ENCODE data around the gene LAMC2. TPM values are rescaled to one million over a fixed set of nuclear protein-coding genes. Genes with fewer than 3 reads are reported as not detected.

LAMC2 gene
- total and polyA plus RNA-seq, 2 donors: 2.5 to 4.3 TPM

DNA sequence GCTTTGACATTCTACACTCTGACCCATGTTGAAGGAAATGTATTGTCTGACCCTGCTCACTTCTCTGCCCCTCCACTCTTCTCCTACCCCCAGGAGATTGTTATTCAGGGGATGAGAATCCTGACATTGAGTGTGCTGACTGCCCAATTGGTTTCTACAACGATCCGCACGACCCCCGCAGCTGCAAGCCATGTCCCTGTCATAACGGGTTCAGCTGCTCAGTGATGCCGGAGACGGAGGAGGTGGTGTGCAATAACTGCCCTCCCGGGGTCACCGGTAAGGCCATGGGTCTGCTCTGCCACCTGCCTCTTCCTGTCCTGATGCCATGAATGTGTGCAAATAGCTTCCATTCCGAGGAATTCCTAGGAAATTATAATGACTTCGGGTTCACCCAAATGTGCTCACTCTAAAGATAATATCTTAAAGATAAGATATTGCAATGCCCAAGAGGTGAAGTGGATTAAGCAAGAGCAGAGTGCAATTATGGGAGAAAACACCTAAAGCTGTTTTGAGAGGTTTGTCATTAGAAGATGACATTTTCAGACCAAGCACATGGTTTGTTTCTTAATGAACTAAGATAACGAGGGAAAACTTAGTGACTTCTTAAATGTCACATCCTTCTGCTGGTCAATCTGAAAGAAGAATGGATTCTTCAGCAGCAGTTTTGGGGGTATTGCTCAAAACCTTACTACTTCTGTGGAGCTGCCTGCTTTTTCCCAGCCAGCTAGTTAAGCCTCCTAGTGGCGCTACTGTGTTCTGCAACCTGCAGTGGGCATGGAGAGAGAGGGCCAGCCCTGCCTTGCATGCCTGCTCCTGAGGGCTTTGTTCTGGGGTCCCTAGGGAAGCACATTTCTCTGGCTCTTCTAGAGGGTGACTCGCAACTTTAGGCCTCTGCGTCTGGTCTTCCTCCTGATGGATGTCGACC is 41.6 kb downstream of the LAMC2 start:
- H3K4me3 ChIP-seq (ENCODE audit: low read depth, low read length): no peak overlapping the region
- H3K36me3 ChIP-seq (ENCODE audit: insufficient read depth): no peaks in the 10 kb centered on the region
- WGBS: 83% methylated on average over 16 of the region's 16 CpGs
- DNase-seq (ENCODE audit: extremely low spot score): no peak
- H3K27ac ChIP-seq (ENCODE audit: low read depth): no peak overlapping the region
- H3K4me1 ChIP-seq (ENCODE audit: insufficient read depth): no peaks in the 10 kb centered on the region

DNA sequence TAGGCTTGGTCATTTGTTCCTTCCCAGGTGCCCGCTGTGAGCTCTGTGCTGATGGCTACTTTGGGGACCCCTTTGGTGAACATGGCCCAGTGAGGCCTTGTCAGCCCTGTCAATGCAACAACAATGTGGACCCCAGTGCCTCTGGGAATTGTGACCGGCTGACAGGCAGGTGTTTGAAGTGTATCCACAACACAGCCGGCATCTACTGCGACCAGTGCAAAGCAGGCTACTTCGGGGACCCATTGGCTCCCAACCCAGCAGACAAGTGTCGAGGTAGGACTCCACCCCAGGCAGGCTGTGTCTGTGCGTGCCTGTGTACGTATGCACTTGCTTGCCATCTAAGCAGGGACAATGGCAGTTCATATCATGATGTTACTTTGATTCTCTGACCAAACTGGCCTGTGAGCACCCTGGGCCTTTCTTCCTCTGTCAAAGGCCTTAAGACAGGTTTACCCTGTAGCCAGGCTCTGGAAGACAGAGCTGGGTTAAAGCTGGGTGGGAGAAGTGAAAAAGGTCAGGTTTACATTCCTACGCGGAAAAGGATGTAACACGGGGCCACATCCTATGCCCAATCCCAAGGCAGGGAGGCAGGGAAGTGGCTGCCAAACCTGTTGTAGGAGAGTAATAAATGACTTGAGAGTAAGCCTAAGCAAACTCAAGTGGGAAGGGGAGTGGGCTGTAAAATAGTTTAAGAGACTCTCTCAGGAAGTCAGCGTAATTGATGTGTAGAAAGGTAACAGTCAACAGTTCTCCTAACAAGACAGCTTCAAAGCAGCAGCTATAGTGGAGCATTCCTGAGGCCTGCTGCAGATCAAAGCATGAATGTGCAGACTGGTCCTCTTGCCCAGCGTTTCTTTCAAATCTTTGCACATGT is 42.5 kb downstream of the LAMC2 start:
- H3K36me3 ChIP-seq (ENCODE audit: insufficient read depth): no peaks in the 10 kb centered on the region
- H3K27ac ChIP-seq (ENCODE audit: low read depth): no peak overlapping the region
- no peaks in the 10 kb centered on the region for H3K4me1 ChIP-seq (ENCODE audit: insufficient read depth)
- WGBS: 84% methylated on average over 13 of the region's 13 CpGs
- no peak overlapping the region for H3K4me3 ChIP-seq (ENCODE audit: low read depth, low read length)
- peak; percentile 33 for DNase-seq (ENCODE audit: extremely low spot score)

DNA sequence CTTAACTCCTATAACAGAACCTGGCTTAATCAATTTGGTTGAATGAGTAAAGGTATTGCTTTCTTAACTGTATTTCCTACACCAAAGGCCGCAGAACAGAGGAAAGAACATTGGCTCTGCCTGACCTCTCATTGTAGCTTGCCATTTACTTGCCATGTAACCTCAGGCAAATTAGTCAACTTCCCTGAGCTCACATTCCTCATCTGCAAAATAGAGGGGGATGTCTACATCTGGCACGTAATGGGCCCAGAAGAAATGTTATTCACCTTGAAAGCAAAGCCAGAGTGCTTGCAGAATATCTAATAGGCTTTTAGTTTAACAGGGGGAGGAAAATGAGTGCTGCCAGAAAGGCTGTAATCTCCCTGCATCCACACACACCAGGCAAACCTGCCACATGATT is 44.3 kb downstream of the LAMC2 start:
- no peak overlapping the region for H3K27ac ChIP-seq (ENCODE audit: low read depth)
- no peaks in the 10 kb centered on the region for H3K4me1 ChIP-seq (ENCODE audit: insufficient read depth)
- H3K36me3 ChIP-seq (ENCODE audit: insufficient read depth): no peaks in the 10 kb centered on the region
- H3K4me3 ChIP-seq (ENCODE audit: low read depth, low read length): no peak overlapping the region
- WGBS: 95% methylated on average over 2 of the region's 2 CpGs
- no peak for DNase-seq (ENCODE audit: extremely low spot score)

DNA sequence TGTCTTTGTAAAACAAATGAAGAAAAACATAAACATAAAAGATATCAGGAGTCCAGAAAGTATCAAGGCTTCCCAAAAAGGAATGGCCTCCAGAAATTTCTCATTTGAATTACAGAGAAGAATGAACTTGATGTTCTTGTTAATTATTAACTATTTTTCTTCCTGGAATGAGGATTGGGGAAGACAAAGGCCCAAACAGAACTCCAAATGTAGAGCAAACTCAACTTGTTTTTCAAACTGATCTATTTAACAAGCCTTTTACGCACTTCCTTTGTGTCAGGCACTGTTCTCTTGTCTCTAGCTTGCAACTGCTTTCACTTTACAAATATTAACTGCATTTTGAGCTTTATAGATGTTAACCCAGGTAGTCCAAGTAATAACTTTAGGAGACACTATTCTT is 45.5 kb downstream of the LAMC2 start:
- Histone ChIP-seq H3K36me3 (ENCODE audit: insufficient read depth) (no peaks in the 10 kb centered on the region), H3K27ac (ENCODE audit: low read depth) (no peak overlapping the region), H3K4me1 (ENCODE audit: insufficient read depth) (no peaks in the 10 kb centered on the region), H3K4me3 (ENCODE audit: low read depth, low read length) (no peak overlapping the region)
- 90% methylated on average over 1 of the region's 1 CpG for WGBS
- no peak for DNase-seq (ENCODE audit: extremely low spot score)

DNA sequence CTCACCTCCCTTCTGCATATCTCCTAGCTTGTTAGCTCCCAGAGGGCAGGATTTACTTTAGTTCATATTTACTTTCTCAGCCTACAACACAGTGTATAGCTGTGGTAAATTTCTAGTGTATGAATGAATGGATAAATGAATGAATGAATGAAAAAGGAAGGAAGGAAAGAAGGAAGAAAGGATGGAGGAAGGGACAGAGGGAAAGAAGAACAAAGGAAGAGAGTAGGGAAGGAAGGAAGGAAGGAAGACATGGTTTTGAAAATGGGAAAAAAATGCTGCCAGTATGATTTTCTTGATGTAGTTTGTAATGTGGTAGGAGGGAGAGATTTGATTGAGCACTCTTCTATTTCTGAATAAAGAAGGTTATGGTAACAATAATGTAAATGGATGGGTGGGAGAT is 47.0 kb downstream of the LAMC2 start:
- DNase-seq (ENCODE audit: extremely low spot score): no peak
- H3K36me3 ChIP-seq (ENCODE audit: insufficient read depth): no peaks in the 10 kb centered on the region
- H3K4me1 ChIP-seq (ENCODE audit: insufficient read depth): no peaks in the 10 kb centered on the region
- H3K4me3 ChIP-seq (ENCODE audit: low read depth, low read length): no peak overlapping the region
- H3K27ac ChIP-seq (ENCODE audit: low read depth): no peak overlapping the region

DNA sequence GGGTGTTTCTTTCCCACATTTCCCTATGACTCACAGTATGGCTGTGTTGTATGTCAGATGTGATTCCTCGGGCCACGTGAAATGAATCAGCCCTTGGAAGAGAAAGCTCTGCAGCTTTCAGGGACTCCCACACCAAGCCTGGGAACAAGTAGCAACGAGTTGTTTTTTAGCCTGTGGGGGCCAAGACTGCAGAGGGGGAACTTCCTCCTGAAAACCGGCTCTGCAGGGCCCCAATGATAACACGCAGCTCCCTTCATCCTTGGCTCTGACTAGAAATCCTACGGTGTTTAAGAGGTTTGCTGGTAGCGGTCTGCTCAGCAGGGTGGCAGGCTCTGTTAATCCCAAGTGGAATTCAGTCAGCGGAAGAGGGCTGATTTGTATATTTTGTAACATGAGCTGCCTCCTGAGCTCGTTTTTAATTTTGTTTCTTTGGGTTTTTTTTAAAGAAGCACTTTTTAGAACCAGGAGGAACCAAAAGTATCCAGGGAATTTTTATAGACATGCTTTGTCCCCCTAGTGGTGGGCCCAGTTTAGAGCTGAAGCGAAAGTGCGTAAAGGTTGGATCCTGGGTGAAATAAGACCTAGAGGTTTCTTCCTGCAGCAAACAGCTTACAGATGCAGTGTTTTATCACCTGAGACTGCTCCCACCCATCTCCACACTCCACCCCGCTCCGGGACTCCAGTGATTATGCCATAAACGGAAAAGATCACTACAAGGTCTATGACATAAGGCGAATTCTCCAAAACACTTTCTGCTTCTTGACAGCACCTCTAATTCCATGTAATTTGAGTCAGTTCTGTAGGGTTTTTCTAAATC is 48.8 kb downstream of the LAMC2 start:
- DNase-seq (ENCODE audit: extremely low spot score): peak; percentile 88
- no peaks in the 10 kb centered on the region for H3K4me1 ChIP-seq (ENCODE audit: insufficient read depth)
- no peaks in the 10 kb centered on the region for H3K36me3 ChIP-seq (ENCODE audit: insufficient read depth)
- H3K4me3 ChIP-seq (ENCODE audit: low read depth, low read length): peak overlapping the region; percentile 31
- WGBS: 19% methylated on average over 15 of the region's 15 CpGs
- H3K27ac ChIP-seq (ENCODE audit: low read depth): peak overlapping the region; percentile 73

DNA sequence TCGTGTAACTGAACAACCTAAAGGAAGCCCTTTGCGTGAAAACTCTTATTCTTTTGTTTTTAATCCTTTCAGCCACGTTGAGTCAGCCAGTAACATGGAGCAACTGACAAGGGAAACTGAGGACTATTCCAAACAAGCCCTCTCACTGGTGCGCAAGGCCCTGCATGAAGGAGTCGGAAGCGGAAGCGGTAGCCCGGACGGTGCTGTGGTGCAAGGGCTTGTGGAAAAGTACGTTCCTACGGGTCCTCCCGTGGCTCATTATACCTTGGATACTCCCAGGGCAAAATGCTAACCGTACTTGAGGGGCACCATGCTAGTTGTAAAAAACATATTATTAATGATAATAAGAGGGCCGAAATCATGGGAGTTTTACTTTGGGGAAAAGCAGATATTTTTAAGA is 49.4 kb downstream of the LAMC2 start:
- Histone ChIP-seq H3K4me3 (ENCODE audit: low read depth, low read length) (no peak overlapping the region), H3K36me3 (ENCODE audit: insufficient read depth) (no peaks in the 10 kb centered on the region), H3K27ac (ENCODE audit: low read depth) (peak overlapping the region; percentile 73), H3K4me1 (ENCODE audit: insufficient read depth) (no peaks in the 10 kb centered on the region)
- 85% methylated on average over 14 of the region's 14 CpGs for WGBS
- DNase-seq (ENCODE audit: extremely low spot score): no peak

DNA sequence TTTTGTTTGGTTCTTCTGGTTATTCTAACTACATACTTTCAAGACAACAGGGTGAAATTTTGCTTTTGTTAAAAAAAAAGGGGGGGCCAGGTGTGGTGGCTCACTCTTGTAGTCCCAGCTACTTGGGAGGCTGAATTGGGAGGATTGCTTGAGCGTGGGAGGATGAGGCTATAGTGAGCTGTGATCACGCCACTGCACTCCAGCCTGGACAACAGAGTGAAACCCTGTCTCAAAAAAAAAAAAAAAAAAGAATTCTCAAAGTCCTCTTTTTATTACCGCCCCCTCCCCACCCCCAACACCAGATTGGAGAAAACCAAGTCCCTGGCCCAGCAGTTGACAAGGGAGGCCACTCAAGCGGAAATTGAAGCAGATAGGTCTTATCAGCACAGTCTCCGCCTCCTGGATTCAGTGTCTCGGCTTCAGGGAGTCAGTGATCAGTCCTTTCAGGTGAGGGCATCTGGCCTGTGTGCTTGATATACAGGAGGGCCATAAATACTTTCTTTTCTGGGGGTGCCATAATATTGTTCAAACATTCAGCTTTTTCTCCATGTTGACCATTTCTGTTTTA is 50.2 kb downstream of the LAMC2 start:
- 93% methylated on average over 6 of the region's 6 CpGs for WGBS
- H3K4me1 ChIP-seq (ENCODE audit: insufficient read depth): no peaks in the 10 kb centered on the region
- no peak overlapping the region for H3K27ac ChIP-seq (ENCODE audit: low read depth)
- H3K4me3 ChIP-seq (ENCODE audit: low read depth, low read length): no peak overlapping the region
- no peak for DNase-seq (ENCODE audit: extremely low spot score)
- H3K36me3 ChIP-seq (ENCODE audit: insufficient read depth): no peaks in the 10 kb centered on the region

DNA sequence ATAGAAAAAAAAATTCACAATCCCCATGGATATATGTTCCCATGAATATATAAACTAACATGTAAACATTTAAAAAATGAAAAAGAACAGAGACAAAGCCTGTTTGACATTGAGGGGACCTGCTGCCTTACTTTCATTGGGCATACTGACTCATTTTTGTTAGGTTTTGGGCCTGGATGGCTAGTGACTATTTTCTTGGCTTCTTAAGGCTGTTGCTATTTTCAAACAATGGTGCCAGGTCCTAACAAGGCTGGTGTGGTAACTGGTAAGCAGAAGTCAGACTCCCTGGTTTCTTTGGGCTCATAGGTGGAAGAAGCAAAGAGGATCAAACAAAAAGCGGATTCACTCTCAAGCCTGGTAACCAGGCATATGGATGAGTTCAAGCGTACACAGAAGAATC is 51.0 kb downstream of the LAMC2 start:
- Histone ChIP-seq H3K27ac (ENCODE audit: low read depth) (no peak overlapping the region), H3K36me3 (ENCODE audit: insufficient read depth) (no peaks in the 10 kb centered on the region), H3K4me1 (ENCODE audit: insufficient read depth) (no peaks in the 10 kb centered on the region), H3K4me3 (ENCODE audit: low read depth, low read length) (no peak overlapping the region)
- no peak for DNase-seq (ENCODE audit: extremely low spot score)
- 96% methylated on average over 2 of the region's 2 CpGs for WGBS

DNA sequence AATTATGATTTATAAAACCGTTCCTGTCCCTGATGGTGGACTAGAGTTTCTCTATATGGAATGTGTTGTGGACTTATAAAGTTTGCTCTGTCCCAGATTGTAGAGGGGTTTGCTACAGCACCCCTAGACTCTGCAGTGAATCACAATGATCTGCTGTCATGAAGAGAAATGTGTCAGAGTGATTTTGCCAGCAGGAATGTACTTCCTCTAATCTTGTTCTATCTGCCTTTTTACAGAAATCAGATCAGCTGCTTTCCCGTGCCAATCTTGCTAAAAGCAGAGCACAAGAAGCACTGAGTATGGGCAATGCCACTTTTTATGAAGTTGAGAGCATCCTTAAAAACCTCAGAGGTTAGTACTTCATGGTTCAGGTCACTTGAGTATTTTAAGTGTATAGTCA is 52.0 kb downstream of the LAMC2 start:
- Histone ChIP-seq H3K4me3 (ENCODE audit: low read depth, low read length) (no peak overlapping the region), H3K4me1 (ENCODE audit: insufficient read depth) (no peaks in the 10 kb centered on the region)
- 75% methylated on average over 2 of the region's 2 CpGs for WGBS

DNA sequence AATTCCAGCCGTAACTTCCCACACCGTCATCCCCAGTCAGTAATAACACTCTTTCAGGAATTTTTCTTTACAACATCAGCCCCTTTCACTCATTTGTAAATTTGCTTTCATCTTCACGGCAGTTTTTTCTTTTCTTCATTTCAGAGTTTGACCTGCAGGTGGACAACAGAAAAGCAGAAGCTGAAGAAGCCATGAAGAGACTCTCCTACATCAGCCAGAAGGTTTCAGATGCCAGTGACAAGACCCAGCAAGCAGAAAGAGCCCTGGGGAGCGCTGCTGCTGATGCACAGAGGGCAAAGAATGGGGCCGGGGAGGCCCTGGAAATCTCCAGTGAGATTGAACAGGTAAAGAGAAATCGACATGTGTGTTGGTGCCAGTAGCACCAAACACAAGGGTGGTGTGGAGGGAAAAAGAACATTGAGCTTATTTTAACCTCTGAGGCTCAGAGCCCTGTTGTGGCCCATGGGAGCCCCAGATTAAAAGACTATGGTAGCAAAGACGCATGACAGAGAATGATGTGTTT is 53.2 kb downstream of the LAMC2 start:
- Histone ChIP-seq H3K4me1 (ENCODE audit: insufficient read depth) (no peaks in the 10 kb centered on the region), H3K27ac (ENCODE audit: low read depth) (no peak overlapping the region)

More for the DNA sequence above, 52.0 kb downstream of the LAMC2 start:
- Histone ChIP-seq H3K27ac (ENCODE audit: low read depth) (no peak overlapping the region), H3K36me3 (ENCODE audit: insufficient read depth) (no peaks in the 10 kb centered on the region)
- DNase-seq (ENCODE audit: extremely low spot score): no peak

DNA sequence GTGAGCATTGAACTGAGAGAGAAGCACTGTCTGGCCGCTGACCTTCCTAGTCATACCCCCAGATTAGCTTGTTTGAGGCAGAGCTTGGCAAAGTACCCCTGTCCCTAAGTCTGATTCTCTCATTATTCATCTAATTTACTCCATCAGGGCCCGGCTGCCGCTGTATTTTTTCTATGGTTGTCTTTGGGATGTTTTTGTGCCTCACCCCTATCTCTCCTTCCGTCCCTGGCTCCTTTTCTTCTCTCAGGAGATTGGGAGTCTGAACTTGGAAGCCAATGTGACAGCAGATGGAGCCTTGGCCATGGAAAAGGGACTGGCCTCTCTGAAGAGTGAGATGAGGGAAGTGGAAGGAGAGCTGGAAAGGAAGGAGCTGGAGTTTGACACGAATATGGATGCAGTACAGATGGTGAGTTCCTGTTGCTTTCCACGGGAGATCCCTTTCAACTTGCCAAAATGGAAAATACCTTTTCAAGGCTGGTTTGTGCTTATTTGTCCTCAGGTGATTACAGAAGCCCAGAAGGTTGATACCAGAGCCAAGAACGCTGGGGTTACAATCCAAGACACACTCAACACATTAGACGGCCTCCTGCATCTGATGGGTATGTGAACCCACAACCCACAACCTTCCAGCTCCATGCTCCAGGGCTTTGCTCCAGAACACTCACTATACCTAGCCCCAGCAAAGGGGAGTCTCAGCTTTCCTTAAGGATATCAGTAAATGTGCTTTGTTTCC is 53.9 kb downstream of the LAMC2 start:
- no peak for DNase-seq (ENCODE audit: extremely low spot score)
- no peaks in the 10 kb centered on the region for H3K36me3 ChIP-seq (ENCODE audit: insufficient read depth)
- H3K4me3 ChIP-seq (ENCODE audit: low read depth, low read length): no peak overlapping the region
- H3K27ac ChIP-seq (ENCODE audit: low read depth): no peak overlapping the region
- 65% methylated on average over 8 of the region's 8 CpGs for WGBS
- no peaks in the 10 kb centered on the region for H3K4me1 ChIP-seq (ENCODE audit: insufficient read depth)

More for the DNA sequence above, 53.2 kb downstream of the LAMC2 start:
- DNase-seq (ENCODE audit: extremely low spot score): no peak
- 86% methylated on average over 7 of the region's 7 CpGs for WGBS
- no peak overlapping the region for H3K4me3 ChIP-seq (ENCODE audit: low read depth, low read length)
- no peaks in the 10 kb centered on the region for H3K36me3 ChIP-seq (ENCODE audit: insufficient read depth)
